HG02870 (cell line): ENCODE results near the gene HPS4.

ENCODE experiments used
- ATAC-seq: cut with Tn5 transposase; IDR thresholded peaks from one replicate; pipeline ENCODE4 v1.9.1; 2021; ENCODE audit warnings: mild to moderate bottlenecking, moderate library complexity; ENCODE audit not compliant: unreplicated experiment

HPS4 gene

DNA sequence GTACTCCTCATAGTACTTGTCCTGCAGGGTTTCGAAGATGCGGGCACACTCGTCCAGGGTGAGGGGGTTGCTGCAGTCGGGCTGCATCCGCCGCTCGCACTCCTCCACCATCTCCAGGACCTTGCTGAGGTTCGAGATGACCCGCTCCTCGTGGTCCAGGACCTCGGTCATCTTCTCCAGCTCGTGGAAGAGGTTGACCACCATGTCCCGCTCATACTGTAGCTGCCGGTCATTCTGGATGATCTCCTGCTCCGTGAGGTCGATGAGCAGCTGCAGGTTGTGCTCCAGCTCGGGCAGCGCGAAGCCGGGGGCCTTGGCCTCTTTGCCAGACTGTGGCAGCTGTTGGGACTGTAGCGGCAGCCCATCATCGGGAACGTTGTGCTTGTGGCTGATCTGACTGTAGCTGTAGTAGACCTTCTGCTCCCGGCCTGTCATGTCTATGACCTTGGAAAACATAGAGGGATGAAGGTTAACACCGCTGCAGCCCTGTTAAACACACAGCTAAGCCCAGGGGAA, 15.7 kb upstream of the HPS4 start:
- no peak for ATAC-seq

DNA sequence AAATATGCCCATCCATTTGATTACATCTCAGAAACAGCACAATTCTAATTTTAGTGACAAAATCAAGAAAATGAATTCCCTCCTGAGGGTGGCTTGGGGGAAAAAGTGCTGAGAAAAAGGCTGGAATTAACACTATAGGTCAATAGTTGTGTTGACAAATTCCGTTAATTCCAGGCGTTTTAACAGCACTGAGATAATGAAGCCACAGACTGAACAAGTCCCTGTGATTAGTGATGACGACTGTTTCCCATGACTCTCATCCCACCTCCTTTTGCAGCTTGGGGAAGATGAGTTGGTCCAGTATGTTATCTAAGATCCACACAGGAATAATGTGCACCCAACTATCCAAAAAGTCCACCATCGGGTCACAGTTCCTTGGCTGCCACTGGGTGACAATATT, 12.9 kb upstream of the HPS4 start:
- no peak for ATAC-seq

DNA sequence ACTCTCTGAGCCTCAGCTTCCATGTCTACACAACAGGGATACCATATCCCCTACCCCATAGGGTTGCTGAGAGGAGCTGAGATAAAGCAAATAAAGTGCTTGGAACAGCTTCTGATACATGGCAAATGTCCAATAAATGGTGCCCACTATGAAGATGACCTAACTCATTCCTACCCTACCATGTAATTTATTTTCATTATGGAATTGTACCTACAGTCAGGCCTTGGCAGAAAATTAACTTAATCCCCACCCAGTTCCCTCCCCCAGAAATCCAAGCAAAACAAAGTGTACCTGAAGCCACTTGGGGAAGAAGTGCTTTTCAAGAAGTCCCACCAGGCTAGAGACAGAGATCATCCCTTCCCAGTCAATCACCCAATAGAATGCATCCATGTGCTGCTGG, 10.9 kb upstream of the HPS4 start:
- ATAC-seq: no peak

DNA sequence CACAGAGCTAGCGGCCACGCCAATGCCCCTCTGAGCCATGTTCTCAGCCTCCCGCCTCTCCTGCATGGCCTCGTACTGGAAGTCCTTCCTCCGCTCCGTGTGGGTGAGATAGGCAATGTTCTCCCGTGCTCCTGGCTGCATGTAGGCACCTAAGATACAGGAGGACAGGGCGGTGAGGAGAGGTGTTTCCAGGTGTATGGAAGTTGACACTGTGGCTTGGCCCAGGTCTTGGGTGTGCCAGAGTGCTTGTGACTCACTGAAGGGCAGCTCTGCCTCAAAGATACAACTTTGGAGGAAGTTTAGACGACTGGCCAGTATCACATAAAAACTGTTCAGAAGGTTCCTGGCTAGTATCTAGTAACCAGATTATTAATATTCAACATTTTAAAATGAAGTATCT, 8.6 kb upstream of the HPS4 start:
- ATAC-seq: no peak

GRCh38 chr22:26489447-26490036, 6.0 kb upstream of the HPS4 start:
- ATAC-seq: no peak

- no peak for ATAC-seq
These were observed 4.4 kb upstream of the HPS4 start for GRCh38 chr22:26487996-26488395.

DNA sequence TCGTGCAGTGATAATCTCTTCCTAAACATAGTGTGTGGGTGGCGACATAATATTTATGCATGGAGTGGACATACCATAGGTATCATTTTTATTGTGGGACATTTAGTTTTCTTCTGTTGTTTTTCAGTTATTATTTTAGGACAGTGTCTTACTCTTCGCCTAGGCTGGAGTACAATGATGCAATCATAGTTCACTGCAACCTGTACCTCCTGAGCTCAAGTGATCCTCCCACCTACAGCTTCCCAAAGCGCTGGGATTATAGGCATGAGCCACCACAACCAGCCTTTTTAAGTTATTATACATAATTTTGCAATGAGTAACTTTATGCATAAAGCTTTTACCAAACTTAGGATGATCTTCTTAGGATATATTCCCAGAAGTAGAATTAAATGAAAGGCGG, 2.8 kb upstream of the HPS4 start:
- ATAC-seq: no peak

GRCh38 chr22:26485806-26486390, 2.3 kb upstream of the HPS4 start:
- no peak for ATAC-seq

GRCh38 chr22:26485013-26485412, 1.4 kb upstream of the HPS4 start:
- no peak for ATAC-seq

- ATAC-seq: no peak
These were observed 750 bp upstream of the HPS4 start for GRCh38 chr22:26484360-26484706.

GRCh38 chr22:26483043-26483438, 542 bp downstream of the HPS4 start:
- ATAC-seq: no peak

DNA sequence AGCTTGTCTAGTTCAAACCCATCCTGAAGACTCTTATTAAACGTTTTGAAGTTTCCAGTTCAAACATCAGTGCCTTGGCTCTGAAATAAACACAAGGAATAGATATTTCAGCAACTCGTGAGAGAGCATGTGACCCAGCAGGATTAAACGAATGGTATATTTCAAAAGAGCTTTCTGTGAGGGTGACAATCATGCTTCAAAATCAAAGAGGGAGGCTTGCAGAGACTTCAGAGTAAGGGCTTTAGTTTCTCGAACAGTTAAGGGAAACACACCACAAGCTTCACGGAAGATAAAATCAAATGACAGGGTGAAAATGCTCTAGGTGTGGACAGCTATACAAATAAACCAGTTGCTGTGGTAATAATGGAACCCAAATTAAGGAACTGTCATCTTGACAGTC, 1.4 kb downstream of the HPS4 start:
- ATAC-seq: no peak

GRCh38 chr22:26481694-26482093, 1.9 kb downstream of the HPS4 start:
- ATAC-seq: no peak

GRCh38 chr22:26481112-26481693, 2.4 kb downstream of the HPS4 start:
- ATAC-seq: no peak

- no peak for ATAC-seq
These were observed 3.0 kb downstream of the HPS4 start for GRCh38 chr22:26480611-26480932.

DNA sequence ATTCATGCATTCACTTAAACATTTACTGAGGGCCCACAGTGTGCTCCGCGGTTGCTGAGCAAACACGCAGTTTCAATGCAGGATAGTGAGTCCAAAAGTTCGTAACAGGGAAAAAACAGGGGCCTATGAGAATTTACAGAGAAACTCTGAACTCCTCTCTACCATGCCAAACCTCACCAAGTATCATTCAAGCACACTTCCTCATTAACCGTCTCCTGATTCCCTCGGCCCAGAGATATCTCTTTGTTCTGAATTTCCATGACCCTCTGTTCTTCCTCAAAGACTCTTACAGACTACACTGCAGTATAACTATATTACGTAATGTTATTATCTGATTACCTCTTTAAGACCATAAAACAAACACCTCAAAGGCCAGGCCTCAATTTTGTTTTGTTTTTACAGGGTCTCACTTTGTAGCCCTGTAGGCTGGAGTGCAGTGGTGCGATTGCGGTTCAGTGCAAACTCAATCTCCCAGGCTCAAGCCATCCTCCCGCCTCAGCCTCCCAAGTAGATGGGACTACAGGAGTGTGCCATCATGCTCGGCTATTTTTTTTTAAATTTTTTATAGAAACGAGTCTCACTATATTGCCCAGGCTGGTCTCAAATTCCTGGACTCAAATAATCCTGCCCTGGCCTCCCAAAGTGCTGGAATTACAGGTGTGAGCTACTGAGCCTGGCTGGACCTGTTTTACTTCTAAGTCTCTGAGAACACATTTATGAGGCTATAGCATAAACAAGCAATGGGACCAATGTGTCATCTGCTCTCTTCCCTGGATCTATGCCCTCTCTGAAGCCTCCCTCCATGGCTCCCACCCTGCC, 3.6 kb downstream of the HPS4 start:
- ATAC-seq: no peak

DNA sequence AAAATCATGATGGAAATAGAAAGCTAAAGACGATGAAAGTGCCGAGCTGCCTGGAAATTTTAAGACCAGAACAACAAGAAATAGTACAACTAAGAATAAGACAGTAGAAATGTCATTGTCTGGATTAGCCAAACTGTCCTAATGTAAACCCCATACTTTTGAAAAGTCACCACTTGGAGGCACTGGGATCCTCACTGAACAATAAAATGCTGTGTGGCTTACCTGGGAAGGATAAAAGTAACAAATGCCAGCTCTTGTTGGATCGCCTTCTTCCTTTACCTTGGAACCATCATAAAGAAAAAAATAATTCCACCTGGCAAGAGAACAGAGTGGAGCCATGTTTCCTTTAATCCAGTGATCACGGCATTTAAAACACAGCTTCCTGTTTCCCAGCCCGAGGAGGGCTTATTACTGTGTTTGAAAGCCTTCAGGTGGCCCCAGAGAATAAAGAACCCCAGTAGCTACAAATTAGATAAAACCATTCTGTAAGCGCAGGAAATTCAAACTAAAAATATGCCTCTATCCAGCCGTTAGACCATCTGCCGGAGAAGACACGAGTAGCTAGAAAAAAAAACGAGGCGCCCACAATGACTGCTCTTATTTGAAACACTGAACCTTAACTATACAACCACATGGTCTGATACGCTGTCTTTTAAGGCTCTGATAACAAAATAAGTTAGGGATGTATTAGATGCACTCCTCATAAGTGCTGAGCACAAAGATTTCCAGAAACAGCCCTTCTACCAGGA, 4.4 kb downstream of the HPS4 start:
- no peak for ATAC-seq

DNA sequence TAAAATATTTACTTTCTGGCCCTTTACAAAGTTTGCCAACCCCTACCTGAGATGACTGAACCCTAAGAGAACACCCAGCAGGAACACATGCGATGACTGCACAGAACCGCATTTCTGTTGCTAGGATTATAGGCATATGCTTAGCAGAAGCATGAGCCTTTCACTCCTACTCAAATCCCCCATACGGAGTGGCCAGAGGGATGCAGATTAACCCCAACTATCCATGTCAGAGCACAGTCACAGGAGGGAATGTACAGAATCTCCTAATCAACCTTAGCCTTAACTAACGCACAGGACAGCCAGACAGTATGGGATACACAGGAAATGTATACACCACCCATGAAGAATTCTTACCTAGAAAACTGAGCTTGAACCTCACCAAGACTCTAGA, 6.2 kb downstream of the HPS4 start:
- ATAC-seq: no peak

- no peak for ATAC-seq
These were observed 6.8 kb downstream of the HPS4 start for GRCh38 chr22:26476705-26477340.

GRCh38 chr22:26474682-26475081, 8.9 kb downstream of the HPS4 start:
- ATAC-seq: no peak

DNA sequence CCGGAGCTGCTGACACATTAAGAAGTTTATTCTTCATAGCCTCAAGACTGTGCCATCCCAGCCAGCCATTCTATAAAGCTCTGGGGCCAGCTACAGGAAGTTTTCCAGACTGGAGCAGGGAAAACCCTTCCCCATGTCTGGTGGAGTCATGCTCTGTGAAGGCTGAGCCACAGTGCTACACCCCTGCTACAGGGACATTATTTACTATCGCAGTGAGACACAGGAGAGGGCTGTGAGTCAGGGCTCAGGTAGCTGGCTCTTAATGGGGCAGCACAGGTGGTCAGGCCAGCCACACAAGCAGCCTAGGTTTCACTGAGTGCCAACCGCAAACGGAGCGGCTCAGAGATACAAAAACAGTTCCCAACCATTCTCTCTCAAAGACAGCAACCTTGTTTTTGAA, 12.1 kb downstream of the HPS4 start:
- ATAC-seq: no peak
